ENCODE results near the gene TEK. TPM values are rescaled to one million over a fixed set of nuclear protein-coding genes. Genes with fewer than 3 reads are reported as not detected.

TEK gene
- total and polyA plus RNA-seq, 2 donors (not counting 1 experiment from before 2014, with no cell fraction given): not detected

DNA sequence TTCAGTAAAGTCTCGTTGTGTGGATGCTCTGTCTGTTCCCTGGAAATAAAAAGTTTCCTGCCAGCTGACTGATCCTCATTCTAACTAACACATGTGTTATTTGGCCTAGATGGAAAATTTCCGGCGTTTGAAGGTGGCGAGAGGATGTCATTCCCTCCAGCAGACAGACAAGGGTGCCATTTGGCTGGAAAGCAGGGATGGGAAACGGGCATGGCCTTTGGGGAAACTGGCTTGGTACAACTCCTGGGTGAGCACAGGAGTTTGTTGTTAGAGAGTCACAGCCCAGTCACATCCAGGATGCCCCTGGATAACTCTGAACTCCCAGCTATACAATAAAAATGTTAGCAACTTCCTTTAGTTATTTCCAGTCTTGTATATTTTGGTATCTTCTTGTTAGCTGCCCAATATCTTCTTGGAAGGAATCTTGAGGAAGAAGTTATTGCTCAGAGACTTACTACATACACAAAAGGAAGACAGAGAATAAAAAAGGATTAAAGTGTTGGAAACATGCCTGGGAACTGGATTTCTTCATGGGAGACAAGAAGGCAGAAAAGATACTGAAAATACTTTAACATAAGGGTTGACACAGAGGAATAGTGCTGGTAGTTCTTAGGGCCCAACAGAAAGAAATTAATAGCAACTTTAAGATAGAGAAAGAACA, 41.9 kb downstream of the TEK start:
- 95% methylated on average over 3 of the region's 5 CpGs for WGBS (ENCODE audit: insufficient coverage)
- H3K4me3 ChIP-seq (ENCODE audit: control extremely low read depth in 1 of 5, extremely low read depth in 1 of 5, insufficient read depth in 1 of 5, low read depth in 2 of 5, low read length in 4 of 5): no peak overlapping the region

DNA sequence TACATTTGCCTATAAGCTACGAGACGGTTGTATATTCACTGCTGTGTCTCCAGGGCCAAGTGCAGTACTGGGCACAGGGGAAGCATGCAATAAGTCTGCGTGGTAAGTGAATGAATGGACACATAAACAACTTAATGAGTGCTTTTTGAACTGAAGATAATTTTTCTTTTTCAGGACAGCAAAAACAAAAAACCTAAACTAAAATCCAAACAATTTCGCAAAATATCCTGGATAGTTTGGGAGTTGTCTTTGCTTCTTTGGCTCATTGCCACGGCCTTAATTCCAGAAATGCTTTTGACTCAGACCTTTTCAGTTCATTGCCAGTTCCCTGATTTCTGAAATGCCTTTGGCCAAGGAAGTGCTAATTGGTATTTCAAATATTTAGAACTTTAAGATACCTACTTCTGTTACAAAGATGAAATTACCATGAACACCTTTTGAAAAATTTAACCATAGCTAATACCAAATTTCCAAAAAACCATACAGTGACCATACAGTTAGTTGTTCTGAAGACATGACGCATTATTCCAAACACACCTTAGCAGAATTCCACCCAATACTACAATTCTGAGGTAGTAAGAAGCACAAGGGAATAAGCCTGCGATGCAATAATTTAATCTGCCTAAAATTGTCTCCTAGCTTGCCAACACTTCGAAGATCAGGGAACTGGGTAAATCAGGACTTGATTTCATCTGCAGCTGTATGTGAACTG, 42.8 kb downstream of the TEK start:
- POLR2A ChIA-PET: no interaction called here
- H3K4me3 Mint-ChIP-seq: no peak overlapping the region

More for the DNA sequence above, 41.9 kb downstream of the TEK start:
- H3K4me3 Mint-ChIP-seq: no peak overlapping the region
- Histone ChIP-seq H3K27ac (ENCODE audit: low read length in 2 of 2) (no peak overlapping the region), H3K4me1 (ENCODE audit: control insufficient read depth in 2 of 2, insufficient read depth in 2 of 2, low read length in 2 of 2) (no peaks in the 10 kb centered on the region), H3K9ac (ENCODE audit: low read length) (no peak overlapping the region), H3K36me3 (replicated peaks in 1 of 2; ENCODE audit: control extremely low read depth in 1 of 2, control insufficient read depth in 1 of 2, extremely low read depth in 1 of 2, insufficient read depth in 2 of 2, low read length in 1 of 2) (no peaks in the 10 kb centered on the region), H3K27me3 (replicated peaks in 1 of 4; ENCODE audit: control extremely low read depth in 1 of 4, control insufficient read depth in 3 of 4, insufficient read depth in 4 of 4, low read length in 3 of 4) (no peaks in the 10 kb centered on the region), H4K20me1 (ENCODE audit: control insufficient read depth, insufficient read depth, low read length, poor library complexity, severe bottlenecking) (no peaks in the 10 kb centered on the region), H3K9me3 (ENCODE audit: control extremely low read depth in 1 of 3, control insufficient read depth in 2 of 3, insufficient read depth in 1 of 3, low read length in 2 of 3) (no peaks in the 10 kb centered on the region), H2AFZ (ENCODE audit: insufficient read depth, low read depth, low read length, poor library complexity, severe bottlenecking) (no peak overlapping the region), H3K4me2 (replicated peaks; ENCODE audit: low read depth, low read length, poor library complexity, severe bottlenecking) (no peak overlapping the region), H3K79me2 (ENCODE audit: control insufficient read depth, insufficient read depth, low read length) (no peaks in the 10 kb centered on the region)
- ChIA-PET POLR2A (no interaction called here), CTCF (no interaction called here)
- H3K4me1 Mint-ChIP-seq: no peaks in the 10 kb centered on the region
- intact Hi-C loops (cut with micrococcal nuclease): no loop called here
- TF ChIP-seq EZH2 (IDR thresholded peaks at IDR 0.05; ENCODE audit: borderline replicate concordance, insufficient read depth, low read depth, low read length, poor library complexity, severe bottlenecking): no peak
- no peaks in the 10 kb centered on the region for H3K9me3 Mint-ChIP-seq (ENCODE audit: insufficient read depth)
- DNase-seq: no peak
- ATAC-seq (ENCODE audit: low read depth): no peak
- no peak overlapping the region for H3K27ac Mint-ChIP-seq
- peaks cover 14% of the 10 kb centered on the region for H3K27me3 Mint-ChIP-seq

More for the DNA sequence above, 42.8 kb downstream of the TEK start:
- Histone ChIP-seq H3K4me3 (ENCODE audit: control extremely low read depth in 1 of 5, extremely low read depth in 1 of 5, insufficient read depth in 1 of 5, low read depth in 2 of 5, low read length in 4 of 5) (no peak overlapping the region), H3K27ac (ENCODE audit: low read length in 2 of 2) (no peak overlapping the region), H3K9ac (ENCODE audit: low read length) (no peak overlapping the region), H2AFZ (ENCODE audit: insufficient read depth, low read depth, low read length, poor library complexity, severe bottlenecking) (no peak overlapping the region), H3K4me1 (ENCODE audit: control insufficient read depth in 2 of 2, insufficient read depth in 2 of 2, low read length in 2 of 2) (no peaks in the 10 kb centered on the region), H3K36me3 (replicated peaks in 1 of 2; ENCODE audit: control extremely low read depth in 1 of 2, control insufficient read depth in 1 of 2, extremely low read depth in 1 of 2, insufficient read depth in 2 of 2, low read length in 1 of 2) (no peaks in the 10 kb centered on the region), H4K20me1 (ENCODE audit: control insufficient read depth, insufficient read depth, low read length, poor library complexity, severe bottlenecking) (no peaks in the 10 kb centered on the region), H3K27me3 (replicated peaks in 1 of 4; ENCODE audit: control extremely low read depth in 1 of 4, control insufficient read depth in 3 of 4, insufficient read depth in 4 of 4, low read length in 3 of 4) (no peaks in the 10 kb centered on the region), H3K79me2 (ENCODE audit: control insufficient read depth, insufficient read depth, low read length) (no peaks in the 10 kb centered on the region), H3K9me3 (ENCODE audit: control extremely low read depth in 1 of 3, control insufficient read depth in 2 of 3, insufficient read depth in 1 of 3, low read length in 2 of 3) (no peaks in the 10 kb centered on the region), H3K4me2 (replicated peaks; ENCODE audit: low read depth, low read length, poor library complexity, severe bottlenecking) (no peak overlapping the region)
- no CpG with 5 or more reads among the region's 8 CpGs for WGBS (ENCODE audit: insufficient coverage)
- TF ChIP-seq EZH2 (IDR thresholded peaks at IDR 0.05; ENCODE audit: borderline replicate concordance, insufficient read depth, low read depth, low read length, poor library complexity, severe bottlenecking): no peak
- no peak for TF ChIP-seq CTCF (IDR thresholded peaks at IDR 0.05)
- DNase-seq (no peak), ATAC-seq (ENCODE audit: low read depth) (no peak)
- Mint-ChIP-seq H3K4me1 (no peaks in the 10 kb centered on the region), H3K27ac (no peak overlapping the region), H3K27me3 (peaks cover 14% of the 10 kb centered on the region), H3K9me3 (ENCODE audit: insufficient read depth) (no peaks in the 10 kb centered on the region)
- intact Hi-C loops (cut with micrococcal nuclease): no loop called here
- CTCF ChIA-PET: interaction anchor here (0.7 kb wide), 1 partner anchor 32 kb away, joined by 3 read pairs; no protein-coding TSS in a partner anchor
